Calu3 (cell line): ENCODE results near the gene EIF2S3. TPM values are rescaled to one million over a fixed set of nuclear protein-coding genes. Genes with fewer than 3 reads are reported as not detected.
A peak's percentile ranks its signal among the peaks of the same experiment; 100 is the strongest.

ENCODE experiments used
- BruUV-seq: library from RNA; stranded (reverse); fragments of 400-500 nt; replicated peaks from 2 replicates; lab custom pipeline; 2021; lab: Mats Ljungman, UMichigan
- CTCF ChIA-PET: fragments of 300-600 bp; sonication (Branson Sonifier 250); formaldehyde crosslinking; loops from one replicate; lab custom pipeline; 2022; ENCODE audit warnings: antibody characterized with exemption; lab: Charles Lee
- DNase-seq: peaks from one replicate; pipeline ENCODE4 v3.0.0; 2022
- H3K27ac Mint-ChIP-seq: one replicate; pipeline ENCODE4 v1.8.0; 2022; ENCODE audit warnings: mixed read lengths; ENCODE audit not compliant: unreplicated experiment
- H3K27me3 Mint-ChIP-seq: one replicate; pipeline ENCODE4 v1.8.0; 2022; ENCODE audit warnings: mixed read lengths; ENCODE audit not compliant: unreplicated experiment
- H3K36me3 Mint-ChIP-seq: one replicate; pipeline ENCODE4 v1.8.0; 2022; ENCODE audit warnings: mild to moderate bottlenecking, moderate library complexity, mixed read lengths; ENCODE audit not compliant: insufficient read depth, unreplicated experiment
- H3K4me1 Mint-ChIP-seq: one replicate; pipeline ENCODE4 v1.8.0; 2022; ENCODE audit warnings: mild to moderate bottlenecking, low read depth, mixed read lengths; ENCODE audit not compliant: unreplicated experiment
- H3K4me3 Mint-ChIP-seq: one replicate; pipeline ENCODE4 v1.8.0; 2022; ENCODE audit warnings: mild to moderate bottlenecking, low read depth, moderate library complexity, mixed read lengths; ENCODE audit not compliant: unreplicated experiment
- H3K9me3 Mint-ChIP-seq: one replicate; pipeline ENCODE4 v1.8.0; 2022; ENCODE audit warnings: low read depth, mixed read lengths; ENCODE audit not compliant: unreplicated experiment
- CTCF ChIP-seq: fragments of 200-600 bp; IDR thresholded peaks from one replicate; pipeline ENCODE4 v1.8.0; 2022; ENCODE audit warnings: antibody characterized with exemption; ENCODE audit not compliant: unreplicated experiment
- intact Hi-C: fragments of 100-400 bp; cut with micrococcal nuclease; formaldehyde crosslinking; loops from one replicate; pipeline ENCODE4 v1.10.0; 2022; ENCODE audit not compliant: unreplicated experiment
- total RNA-seq: library from RNA; stranded (reverse); gene quantifications from 2 replicates; pipeline ENCODE4 v1.2.3, GENCODE V29; 2022

The EIF2S3 gene
- total RNA-seq, 1 experiment from 2014 or later, result 277 TPM

DNA sequence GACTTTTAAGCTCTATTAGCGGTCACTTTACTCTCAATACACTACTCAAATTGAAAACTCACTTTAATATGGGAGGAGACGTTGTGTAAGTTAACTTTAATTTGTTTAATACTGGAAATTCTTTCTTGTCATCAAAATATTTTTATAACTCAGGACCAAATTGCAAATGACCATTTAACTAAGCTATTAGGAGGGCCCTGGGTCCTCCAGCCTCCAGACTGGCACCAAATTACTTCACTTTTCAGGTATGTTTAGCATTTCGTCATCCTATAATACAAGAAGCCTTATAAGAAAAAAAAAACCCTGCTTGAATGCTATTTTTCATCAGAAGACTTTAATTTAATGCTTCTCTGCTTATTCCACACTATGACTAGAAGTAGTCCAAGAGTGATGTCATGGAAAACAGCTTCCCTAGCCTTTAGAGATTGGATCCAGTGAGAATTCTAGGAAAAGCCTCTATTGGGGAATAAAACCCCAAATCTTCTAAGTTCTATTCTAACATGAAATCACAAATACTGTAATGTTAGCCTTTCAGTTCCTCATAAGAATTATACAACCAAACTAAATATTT lies 34.4 kb upstream of the EIF2S3 start:
- Mint-ChIP-seq H3K9me3 (no peaks in the 10 kb centered on the region), H3K27me3 (no peaks in the 10 kb centered on the region), H3K27ac (no peak overlapping the region), H3K4me3 (no peak overlapping the region), H3K4me1 (peaks cover 8% of the 10 kb centered on the region), H3K36me3 (peaks cover 7% of the 10 kb centered on the region)
- no peak for TF ChIP-seq CTCF
- DNase-seq, result no peak
- CTCF ChIA-PET, result no interaction called here
- intact Hi-C loops, result no loop called here
- no TSS peak for BruUV-seq

DNA sequence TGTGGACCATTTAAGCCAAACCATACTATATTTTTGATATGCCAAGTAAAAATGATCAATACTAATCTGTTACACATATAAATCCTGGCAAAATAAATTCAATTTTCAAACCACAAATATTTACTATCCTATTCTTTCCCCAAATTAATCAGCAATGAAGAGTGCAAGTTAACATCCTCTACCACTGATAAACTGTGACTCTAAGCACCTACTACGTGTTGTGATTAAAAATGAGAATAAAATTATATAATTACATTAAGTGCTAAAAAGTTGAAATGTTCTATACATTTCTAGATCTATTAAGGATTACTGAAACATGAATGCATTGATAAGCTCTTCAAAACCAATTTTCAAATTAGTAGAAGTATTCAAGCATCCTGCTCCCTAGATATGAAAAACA lies 31.2 kb upstream of the EIF2S3 start:
- no peak overlapping the region for H3K27ac Mint-ChIP-seq
- H3K4me1 Mint-ChIP-seq, result peaks cover 8% of the 10 kb centered on the region
- CTCF ChIA-PET, result no interaction called here
- no peak for TF ChIP-seq CTCF
- no TSS peak for BruUV-seq
- peaks cover 13% of the 10 kb centered on the region for H3K36me3 Mint-ChIP-seq
- intact Hi-C loops, result no loop called here
- H3K9me3 Mint-ChIP-seq, result no peaks in the 10 kb centered on the region
- DNase-seq, result no peak
- no peaks in the 10 kb centered on the region for H3K27me3 Mint-ChIP-seq
- H3K4me3 Mint-ChIP-seq, result peak overlapping the region; percentile 65

DNA sequence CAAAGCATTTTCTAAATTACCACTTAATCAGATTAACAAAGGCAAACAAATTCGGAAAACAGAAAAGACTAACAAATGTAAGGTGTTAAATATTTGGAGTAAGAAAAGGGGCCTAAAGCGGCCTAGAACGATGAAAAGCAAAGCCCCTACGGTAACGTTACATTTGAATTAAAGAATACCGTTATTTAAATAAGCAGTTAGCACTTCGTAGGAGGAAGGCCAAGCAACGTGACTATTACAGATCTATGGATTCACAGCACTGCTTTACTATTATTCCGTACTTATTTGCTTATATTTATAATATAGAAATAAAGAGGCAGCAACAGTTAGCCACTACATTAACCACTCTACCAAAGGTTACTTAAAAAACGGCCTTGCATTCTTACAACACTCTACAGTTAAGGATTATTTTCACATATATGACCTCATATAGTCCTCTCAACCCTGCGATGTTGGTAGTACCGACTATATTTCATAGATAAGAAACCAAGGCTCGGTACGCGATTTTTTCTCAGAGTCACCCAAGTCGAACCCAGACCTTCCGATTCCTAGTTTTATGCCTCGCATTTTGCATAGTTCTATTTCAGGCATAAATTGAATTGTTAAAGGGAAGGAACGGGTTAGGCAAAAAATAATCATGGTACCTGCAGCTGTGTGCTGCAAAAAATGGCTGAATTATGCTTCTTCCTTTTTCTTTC lies 30.6 kb upstream of the EIF2S3 start:
- no TSS peak for BruUV-seq
- Mint-ChIP-seq H3K4me1 (peaks cover 8% of the 10 kb centered on the region), H3K27me3 (no peaks in the 10 kb centered on the region), H3K4me3 (peak overlapping the region; percentile 65), H3K36me3 (peaks cover 13% of the 10 kb centered on the region), H3K27ac (no peak overlapping the region), H3K9me3 (no peaks in the 10 kb centered on the region)
- intact Hi-C loops, result no loop called here
- DNase-seq, result no peak
- no peak for TF ChIP-seq CTCF
- CTCF ChIA-PET, result no interaction called here

GRCh38 chrX:24024819-24025740 lies 29.7 kb upstream of the EIF2S3 start:
- intact Hi-C loops, result no loop called here
- Mint-ChIP-seq H3K4me1 (peaks cover 8% of the 10 kb centered on the region), H3K27me3 (no peaks in the 10 kb centered on the region), H3K27ac (no peak overlapping the region), H3K9me3 (no peaks in the 10 kb centered on the region), H3K4me3 (peak overlapping the region; percentile 65), H3K36me3 (peaks cover 13% of the 10 kb centered on the region)
- CTCF ChIA-PET, result interaction anchor here (0.7 to 1.4 kb wide), 3 partner anchors 29 to 152 kb away, joined by 3 to 14 read pairs (median 4); partner anchors contain the start of gene EIF2S3
- no TSS peak for BruUV-seq
- DNase-seq, result peak; percentile 79
- TF ChIP-seq CTCF, result no peak
